IMR-90 (cell line): ENCODE data around the gene TP53I11. TPM values are rescaled to one million over a fixed set of nuclear protein-coding genes. Genes with fewer than 3 reads are reported as not detected.

Experiments used
- ATAC-seq: fragments of 200-7000 bp; cut with Tn5 transposase; 2 replicates; pipeline ENCODE4 v1.9.1; 2020; ENCODE audit warnings: low read depth, mild to moderate bottlenecking, moderate library complexity
- BruUV-seq: library from RNA; stranded (reverse); fragments of 400-500 nt; replicated peaks from 2 replicates; lab custom pipeline; 2021; lab: Mats Ljungman, UMichigan
- CTCF ChIA-PET: fragments of 300-600 bp; formaldehyde crosslinking; extraction: SDS; loops from one replicate; lab custom pipeline; 2021; ENCODE audit warnings: antibody characterized with exemption; lab: Yijun Ruan, JAX
- POLR2A ChIA-PET: fragments of 300-600 bp; sonication (Branson Sonifier 250); formaldehyde crosslinking; loops from one replicate; lab custom pipeline; 2022; ENCODE audit warnings: antibody characterized with exemption; ENCODE audit not compliant: unreplicated experiment; lab: Charles Lee
- DNase-seq: peaks from one replicate; pipeline ENCODE4 v3.0.0; 2013
- H2AFZ ChIP-seq: replicated peaks from 2 replicates; pipeline ENCODE3; 2013; ENCODE audit warnings: low read length, mild to moderate bottlenecking; ENCODE audit not compliant: poor library complexity
- H2AK5ac ChIP-seq: 2 replicates; pipeline ENCODE4 v1.6.1; 2013; ENCODE audit warnings: low read depth, low read length, inconsistent platforms
- H2AK9ac ChIP-seq: replicated peaks from 2 replicates; pipeline ENCODE3; 2013; ENCODE audit warnings: mild to moderate bottlenecking, low read depth, low read length, moderate library complexity; ENCODE audit not compliant: poor library complexity
- H2BK120ac ChIP-seq: 2 replicates; pipeline ENCODE4 v1.6.1; 2013; ENCODE audit warnings: low read depth, low read length, inconsistent platforms
- H2BK15ac ChIP-seq: 3 replicates; pipeline ENCODE4 v1.6.1; 2013; ENCODE audit warnings: low read depth, low read length, inconsistent platforms
- H2BK20ac ChIP-seq: 2 replicates; pipeline ENCODE4 v1.6.1; 2013; ENCODE audit warnings: low read depth, mild to moderate bottlenecking, inconsistent platforms, low read length, moderate library complexity
- H2BK5ac ChIP-seq: 2 replicates; pipeline ENCODE4 v1.6.1; 2013; ENCODE audit warnings: mild to moderate bottlenecking, low read depth, low read length, inconsistent platforms; ENCODE audit not compliant: poor library complexity, severe bottlenecking
- H3K14ac ChIP-seq: replicated peaks from 2 replicates; pipeline ENCODE4 v1.6.1; 2013; ENCODE audit warnings: low read depth, low read length, inconsistent platforms
- H3K18ac ChIP-seq: 2 replicates; pipeline ENCODE4 v1.6.1; 2013; ENCODE audit warnings: low read depth, low read length, control low read depth
- H3K23ac ChIP-seq: 2 replicates; pipeline ENCODE4 v1.6.1; 2013; ENCODE audit warnings: low read depth, low read length, inconsistent platforms
- H3K27ac ChIP-seq: 2 replicates; pipeline ENCODE4 v1.5.1; 2013; ENCODE audit warnings: mild to moderate bottlenecking, control low read depth, low read length; ENCODE audit not compliant: insufficient read depth
- H3K27me3 ChIP-seq: 2 replicates; pipeline ENCODE4 v1.6.1; 2013; ENCODE audit warnings: low read length; ENCODE audit not compliant: control insufficient read depth, insufficient read depth
- H3K36me3 ChIP-seq: 2 replicates; pipeline ENCODE4 v1.6.1; 2013; ENCODE audit warnings: low read length, mixed read lengths; ENCODE audit not compliant: control insufficient read depth, insufficient read depth
- H3K4ac ChIP-seq: 2 replicates; pipeline ENCODE4 v1.6.1; 2013; ENCODE audit warnings: low read depth, low read length, inconsistent platforms
- H3K4me1 ChIP-seq: 2 replicates; pipeline ENCODE4 v1.6.1; 2013; ENCODE audit warnings: low read length, mixed read lengths; ENCODE audit not compliant: control insufficient read depth, insufficient read depth
- H3K4me2 ChIP-seq: 2 replicates; pipeline ENCODE4 v1.6.1; 2013; ENCODE audit warnings: low read depth, mild to moderate bottlenecking, control low read depth, low read length, moderate library complexity
- H3K4me3 ChIP-seq: 2 replicates; pipeline ENCODE4 v1.5.1; 2013; ENCODE audit warnings: low read depth, mild to moderate bottlenecking, control low read depth, low read length, moderate library complexity; ENCODE audit not compliant: insufficient read depth
- H3K56ac ChIP-seq: 2 replicates; pipeline ENCODE4 v1.6.1; 2013; ENCODE audit warnings: low read length, inconsistent platforms; ENCODE audit not compliant: insufficient read depth; ENCODE audit errors: extremely low read depth
- H3K79me1 ChIP-seq, 2 experiments: 2 replicates each; pipeline ENCODE4 v1.6.1; 2013; ENCODE audit warnings: low read length in 2 of 2, inconsistent platforms in 1 of 2, low read depth in 1 of 2
- H3K9ac ChIP-seq: 2 replicates; pipeline ENCODE4 v1.6.1; 2013; ENCODE audit warnings: low read depth, low read length, control low read depth
- H3K9me1 ChIP-seq: 2 replicates; pipeline ENCODE4 v1.6.1; 2013; ENCODE audit warnings: low read length, inconsistent platforms; ENCODE audit not compliant: insufficient read depth
- H3K9me3 ChIP-seq: 2 replicates; pipeline ENCODE4 v1.6.1; 2013; ENCODE audit warnings: low read length; ENCODE audit not compliant: control insufficient read depth, insufficient read depth
- H4K20me1 ChIP-seq: 2 replicates; pipeline ENCODE4 v1.6.1; 2013; ENCODE audit warnings: low read length, inconsistent platforms; ENCODE audit not compliant: insufficient read depth
- H4K5ac ChIP-seq: 2 replicates; pipeline ENCODE4 v1.6.1; 2013; ENCODE audit warnings: mild to moderate bottlenecking, low read depth, low read length, control low read depth
- H4K8ac ChIP-seq, 2 experiments: 2 replicates each; pipeline ENCODE4 v1.6.1; 2013; ENCODE audit warnings: low read depth in 2 of 2, low read length in 2 of 2, control low read depth in 1 of 2, inconsistent platforms in 1 of 2
- H4K91ac ChIP-seq: 2 replicates; pipeline ENCODE4 v1.6.1; 2013; ENCODE audit warnings: low read depth, low read length, inconsistent platforms; ENCODE audit not compliant: insufficient read depth
- BHLHE40 ChIP-seq: fragments of 150-350 bp; IDR thresholded peaks from 2 replicates; pipeline ENCODE4 v1.6.1; 2016; ENCODE audit warnings: mild to moderate bottlenecking, low read depth, low read length
- ELK1 ChIP-seq: fragments of 150-350 bp; IDR thresholded peaks from 2 replicates; pipeline ENCODE4 v1.6.1; 2016; ENCODE audit warnings: low read depth, mild to moderate bottlenecking, low read length, moderate library complexity, borderline replicate concordance
- MAFK ChIP-seq: IDR thresholded peaks from 2 replicates; pipeline ENCODE4 v1.6.1; 2012; ENCODE audit warnings: low read depth, low read length, improper control_type of control experiment
- NFE2L2 ChIP-seq: fragments of 150-350 bp; IDR thresholded peaks from 2 replicates; pipeline ENCODE4 v1.6.1; 2016; ENCODE audit warnings: low read depth, mild to moderate bottlenecking, low read length
- POLR2A ChIP-seq: IDR thresholded peaks from 2 replicates; pipeline ENCODE4 v1.6.1; 2012; ENCODE audit warnings: mild to moderate bottlenecking, low read depth, low read length
- RAD21 ChIP-seq: IDR thresholded peaks from 2 replicates; pipeline ENCODE4 v1.6.1; 2012; ENCODE audit warnings: low read length, improper control_type of control experiment
- RCOR1 ChIP-seq: IDR thresholded peaks from 2 replicates; pipeline ENCODE4 v1.6.1; 2012; ENCODE audit warnings: mild to moderate bottlenecking, low read length, improper control_type of control experiment; ENCODE audit not compliant: insufficient replicate concordance
- SMC3 ChIP-seq: fragments of 150-350 bp; IDR thresholded peaks from 2 replicates; pipeline ENCODE4 v1.6.1; 2016; ENCODE audit warnings: low read depth, mild to moderate bottlenecking, antibody characterized with exemption, low read length, moderate library complexity
- USF2 ChIP-seq: fragments of 150-350 bp; IDR thresholded peaks from 2 replicates; pipeline ENCODE4 v1.6.1; 2017; ENCODE audit warnings: mild to moderate bottlenecking, antibody characterized with exemption, low read length, low read depth
- WGBS, 2 experiments: methylation state at CpG; one replicate each; pipeline versions ENCODE4 v1.1.5 to v1.1.7; 2013; ENCODE audit warnings: missing lambda C conversion rate in 2 of 2; ENCODE audit not compliant: insufficient read length in 1 of 2; ENCODE audit errors: extremely low coverage in 2 of 2; 5-methylcytosine and 5-hydroxymethylcytosine counted together
- dilution Hi-C: fragments of 300-500 bp; cut with HindIII; formaldehyde crosslinking; loops from one replicate; pipeline ENCODE4 v1.14.3; 2018; ENCODE audit warnings: low sequenced_read_pairs; ENCODE audit not compliant: unreplicated experiment
- in situ Hi-C: fragments of 300-500 bp; cut with MboI; formaldehyde crosslinking; loops from 3 replicates; pipeline ENCODE4 v1.14.3; 2019; ENCODE audit warnings: low sequenced_read_pairs, inconsistent platforms, mixed read lengths
- intact Hi-C: fragments of 100-400 bp; cut with micrococcal nuclease; formaldehyde crosslinking; loops from 2 replicates; pipeline ENCODE4 v1.10.0; 2022
- polyA plus RNA-seq, 3 experiments: library from polyadenylated mRNA; depleted of rRNA; stranded (reverse); fragments of >200 nt; gene quantifications; 2 replicates each; pipeline ENCODE4 v1.2.3, GENCODE V29; 2012; ENCODE audit warnings: low replicate concordance in 1 of 3
- total RNA-seq: library from RNA; depleted of rRNA; stranded (reverse); fragments of >200 nt; gene quantifications from 2 replicates; pipeline ENCODE4 v1.2.3, GENCODE V29; 2012

The TP53I11 gene
- total and polyA plus RNA-seq, 2 of the 4 experiments (the other 2 are of a cell fraction) = 3.9 to 22.0 TPM

GRCh38 chr11:44915004-44915403, 35.7 kb downstream of the TP53I11 start:
- Histone ChIP-seq H3K36me3 (no peaks in the 10 kb centered on the region), H3K4me2 (no peak overlapping the region), H3K9ac (no peak overlapping the region), H3K23ac (no peak overlapping the region), H2AK5ac (no peak overlapping the region), H3K56ac (no peak overlapping the region), H3K14ac (no peak overlapping the region), H2BK20ac (no peak overlapping the region), H3K9me3 (no peaks in the 10 kb centered on the region), H3K9me1 (no peaks in the 10 kb centered on the region), H2BK15ac (no peak overlapping the region), H4K5ac (no peak overlapping the region), H2BK120ac (no peak overlapping the region), H3K4ac (no peak overlapping the region), H2BK5ac (no peak overlapping the region), H3K27me3 (peaks cover 16% of the 10 kb centered on the region), H4K20me1 (no peaks in the 10 kb centered on the region), H3K18ac (no peak overlapping the region), H3K27ac (no peak overlapping the region), H3K4me3 (no peak overlapping the region), H4K91ac (no peak overlapping the region), H3K79me1 (no peaks in the 10 kb centered on the region), H4K8ac (no peak overlapping the region), H3K4me1 (peaks cover 1% of the 10 kb centered on the region; the same call in 1 of the 2 replicates), H2AK9ac (no peak overlapping the region), H2AFZ (no peak overlapping the region)
- ATAC-seq (no peak), DNase-seq (no peak)
- dilution Hi-C loops = no loop called here
- POLR2A ChIA-PET = no interaction called here
- TF ChIP-seq RAD21 (no peak), BHLHE40 (no peak), POLR2A (no peak), ELK1 (no peak), MAFK (no peak), NFE2L2 (no peak), RCOR1 (no peak), SMC3 (no peak), USF2 (no peak)
- no TSS peak for BruUV-seq
- CTCF ChIA-PET = no interaction called here
- 86% methylated on average over 1 of the region's 10 CpGs; no CpG with 5 or more reads in 1 of the 2 experiments for WGBS, 2 experiments
- intact Hi-C loops = no loop called here
- in situ Hi-C loops = loop anchor here (25.0 kb wide), 1 partner anchor 803 kb away; no protein-coding TSS in a partner anchor
